ENCODE measurements around the gene EPC1.

Gene EPC1

GRCh38 chr10:32379950-32380551 is 33.1 kb upstream of the EPC1 start:
- H3K27ac ChIP-seq, result peak overlapping the region; percentile 97
- H3K36me3 ChIP-seq (ENCODE audit: insufficient read depth, low read length), result peaks cover 3% of the 10 kb centered on the region; the same call in 1 of the 2 replicates
- no peak for DNase-seq (ENCODE audit: low read depth, low spot score)
- TF ChIP-seq FOXP2 (optimal IDR thresholded peaks at IDR 0.05; ENCODE audit: control extremely low read depth, extremely low read length, insufficient read depth) (no peak), POLR2AphosphoS5 (IDR thresholded peaks at IDR 0.05; ENCODE audit: borderline replicate concordance, low read depth, low read length) (no peak), EZH2 (IDR thresholded peaks at IDR 0.05) (no peak)
- H3K9me3 ChIP-seq (ENCODE audit: low read depth, low read length), result no peaks in the 10 kb centered on the region
- peak overlapping the region; percentile 89 for H3K4me3 ChIP-seq
- peak overlapping the region; percentile 37 for H3K9ac ChIP-seq (ENCODE audit: insufficient read length)

DNA sequence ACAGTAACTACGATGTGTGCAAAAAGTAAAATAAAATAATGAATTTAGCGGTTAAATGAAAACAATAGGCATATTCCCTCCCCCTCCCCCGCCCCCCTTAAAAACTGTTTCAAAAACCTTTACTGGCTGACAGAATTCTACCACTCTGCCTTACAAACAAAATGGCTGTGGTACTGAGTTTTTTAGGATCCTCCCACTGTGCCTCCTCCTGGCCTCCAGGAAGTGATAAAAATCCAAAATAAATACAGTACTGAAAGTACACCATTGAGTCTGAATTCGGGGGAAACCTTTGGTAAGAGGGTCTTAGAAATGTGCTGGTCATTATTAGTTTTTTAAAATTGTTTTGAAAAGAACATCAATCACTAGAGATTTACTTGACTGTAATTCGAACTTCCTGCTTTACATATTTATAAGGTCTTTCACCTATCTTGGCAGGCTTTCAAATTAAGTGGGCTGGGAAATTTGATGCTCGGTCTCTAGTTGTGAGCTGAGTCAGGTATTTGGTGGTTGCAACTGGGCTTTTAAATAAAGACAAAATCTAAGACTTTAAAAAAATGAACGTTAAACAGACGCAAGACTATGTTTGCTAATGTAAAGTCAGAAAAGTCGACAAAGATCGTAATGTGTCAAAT is 32.5 kb upstream of the EPC1 start:
- Histone ChIP-seq H3K9ac (ENCODE audit: insufficient read length) (peak overlapping the region; percentile 92), H3K4me3 (peak overlapping the region; percentile 89), H3K36me3 (ENCODE audit: insufficient read depth, low read length) (peaks cover 3% of the 10 kb centered on the region; the same call in 1 of the 2 replicates), H3K9me3 (ENCODE audit: low read depth, low read length) (no peaks in the 10 kb centered on the region), H3K27ac (peak overlapping the region; percentile 97)
- TF ChIP-seq FOXP2 (optimal IDR thresholded peaks at IDR 0.05; ENCODE audit: control extremely low read depth, extremely low read length, insufficient read depth), result no peak
- no peak for TF ChIP-seq POLR2AphosphoS5 (IDR thresholded peaks at IDR 0.05; ENCODE audit: borderline replicate concordance, low read depth, low read length)
- no peak for TF ChIP-seq EZH2 (IDR thresholded peaks at IDR 0.05)
- no peak for DNase-seq (ENCODE audit: low read depth, low spot score)

GRCh38 chr10:32378363-32379317 is 31.7 kb upstream of the EPC1 start:
- no peak for DNase-seq (ENCODE audit: low read depth, low spot score)
- Histone ChIP-seq H3K9me3 (ENCODE audit: low read depth, low read length) (no peaks in the 10 kb centered on the region), H3K4me3 (peak overlapping the region; percentile 89), H3K9ac (ENCODE audit: insufficient read length) (peak overlapping the region; percentile 92), H3K27ac (peak overlapping the region; percentile 97), H3K36me3 (ENCODE audit: insufficient read depth, low read length) (peaks cover 5% of the 10 kb centered on the region)
- TF ChIP-seq EZH2 (IDR thresholded peaks at IDR 0.05) (no peak), FOXP2 (optimal IDR thresholded peaks at IDR 0.05; ENCODE audit: control extremely low read depth, extremely low read length, insufficient read depth) (no peak), POLR2AphosphoS5 (IDR thresholded peaks at IDR 0.05; ENCODE audit: borderline replicate concordance, low read depth, low read length) (peak; percentile 60)

DNA sequence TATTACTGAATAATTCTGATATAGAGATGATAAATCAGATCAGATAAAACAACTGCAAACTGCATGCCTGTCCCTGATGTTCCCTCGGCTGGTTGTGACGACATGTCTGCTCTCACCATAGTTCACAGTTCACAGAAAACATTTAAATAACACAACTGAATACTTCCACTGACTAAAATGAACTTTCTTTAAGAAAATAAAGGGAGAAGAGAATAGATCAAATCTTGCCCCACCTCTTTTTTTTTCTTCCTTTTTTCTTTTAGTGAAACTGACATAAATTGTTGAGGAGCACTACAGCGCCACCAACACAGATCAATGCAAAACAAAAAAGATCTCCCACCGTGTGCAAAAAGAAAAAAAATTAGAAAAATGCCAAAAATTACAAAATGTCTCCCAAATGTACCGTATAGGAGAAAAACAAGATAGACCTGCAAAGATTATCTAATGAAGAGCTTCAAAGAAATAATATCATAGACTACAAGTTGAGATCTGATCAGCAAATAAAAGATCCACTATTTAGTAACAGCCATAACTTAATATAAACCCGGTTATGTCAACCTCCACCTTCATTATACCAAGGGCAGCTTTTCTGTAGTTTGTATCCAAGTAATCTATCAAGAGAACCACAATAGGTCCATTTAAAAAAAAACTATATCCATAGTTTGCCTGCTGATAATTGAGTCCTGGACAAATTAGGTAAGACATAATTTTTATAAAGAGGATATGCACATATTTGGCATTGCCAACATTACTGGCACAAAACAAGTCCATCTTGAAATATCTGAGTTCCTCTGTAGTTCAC is 30.7 kb upstream of the EPC1 start:
- H3K4me3 ChIP-seq, result peak overlapping the region; percentile 89
- peak overlapping the region; percentile 92 for H3K9ac ChIP-seq (ENCODE audit: insufficient read length)
- DNase-seq (ENCODE audit: low read depth, low spot score), result no peak
- TF ChIP-seq FOXP2 (optimal IDR thresholded peaks at IDR 0.05; ENCODE audit: control extremely low read depth, extremely low read length, insufficient read depth), result no peak
- TF ChIP-seq POLR2AphosphoS5 (IDR thresholded peaks at IDR 0.05; ENCODE audit: borderline replicate concordance, low read depth, low read length), result no peak
- TF ChIP-seq EZH2 (IDR thresholded peaks at IDR 0.05), result no peak
- H3K36me3 ChIP-seq (ENCODE audit: insufficient read depth, low read length), result peaks cover 9% of the 10 kb centered on the region
- H3K27ac ChIP-seq, result peak overlapping the region; percentile 97
- no peaks in the 10 kb centered on the region for H3K9me3 ChIP-seq (ENCODE audit: low read depth, low read length)

DNA sequence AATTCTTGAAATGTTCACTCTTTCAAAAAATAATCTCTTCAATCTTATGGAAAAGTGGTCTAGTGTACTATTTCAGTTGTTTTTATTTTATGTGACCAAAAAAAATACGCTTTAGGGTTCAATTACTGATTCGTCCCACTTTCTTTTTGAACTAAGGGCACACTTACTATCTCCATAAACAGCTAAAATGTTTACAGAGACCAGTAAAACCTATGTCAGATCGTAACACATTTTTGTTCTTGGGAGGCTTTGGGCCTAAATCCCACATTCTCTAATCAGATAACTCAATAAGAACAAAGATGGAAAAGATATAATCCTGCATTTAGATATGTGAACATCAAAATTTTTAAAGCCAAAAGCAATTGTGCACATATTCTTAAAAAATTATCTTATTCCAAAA is 29.8 kb upstream of the EPC1 start:
- peak overlapping the region; percentile 97 for H3K27ac ChIP-seq
- TF ChIP-seq POLR2AphosphoS5 (IDR thresholded peaks at IDR 0.05; ENCODE audit: borderline replicate concordance, low read depth, low read length), result no peak
- no peak for TF ChIP-seq EZH2 (IDR thresholded peaks at IDR 0.05)
- no peak for TF ChIP-seq FOXP2 (optimal IDR thresholded peaks at IDR 0.05; ENCODE audit: control extremely low read depth, extremely low read length, insufficient read depth)
- DNase-seq (ENCODE audit: low read depth, low spot score), result no peak

DNA sequence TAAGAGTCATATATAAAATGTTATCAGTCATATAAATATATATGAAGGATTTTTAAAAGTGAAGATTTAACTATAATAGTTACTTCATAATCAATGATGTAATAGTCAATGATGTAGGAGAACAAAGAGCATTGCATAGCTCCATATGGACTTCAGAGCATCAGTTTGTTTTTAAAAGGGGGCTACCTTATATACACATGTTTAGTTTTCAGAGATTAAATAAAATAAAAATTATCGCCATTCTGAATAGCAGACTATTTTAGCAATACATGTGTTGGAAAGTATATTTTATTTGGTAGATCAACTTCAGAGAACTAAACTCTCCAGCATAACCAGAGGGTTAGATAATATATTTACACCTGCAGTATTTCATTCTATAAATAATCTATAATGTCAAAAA is 29.1 kb upstream of the EPC1 start:
- peak overlapping the region; percentile 89 for H3K4me3 ChIP-seq
- peak overlapping the region; percentile 92 for H3K9ac ChIP-seq (ENCODE audit: insufficient read length)

More for the DNA sequence above, 29.8 kb upstream of the EPC1 start:
- Histone ChIP-seq H3K36me3 (ENCODE audit: insufficient read depth, low read length) (peaks cover 16% of the 10 kb centered on the region), H3K9me3 (ENCODE audit: low read depth, low read length) (no peaks in the 10 kb centered on the region), H3K4me3 (peak overlapping the region; percentile 89), H3K9ac (ENCODE audit: insufficient read length) (peak overlapping the region; percentile 92)

DNA sequence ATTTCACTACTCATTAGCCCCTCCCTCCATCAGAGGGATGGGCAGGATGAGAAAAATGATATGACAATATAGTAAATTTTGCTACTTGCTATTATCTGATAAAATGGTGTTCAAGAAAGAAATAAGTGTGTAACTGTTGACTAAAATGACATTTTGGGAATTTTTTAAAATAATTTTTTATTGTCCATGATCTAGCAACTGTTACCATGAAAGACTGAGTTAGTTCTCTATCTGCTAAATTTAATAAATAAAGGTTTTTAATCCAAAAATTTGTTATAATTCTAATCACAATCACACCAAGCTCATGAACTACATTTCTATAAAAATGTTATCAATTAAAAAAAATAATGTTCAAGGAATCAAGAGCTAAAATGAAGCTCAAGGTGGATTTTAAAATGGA is 28.7 kb upstream of the EPC1 start:
- Histone ChIP-seq H3K9me3 (ENCODE audit: low read depth, low read length) (no peaks in the 10 kb centered on the region), H3K36me3 (ENCODE audit: insufficient read depth, low read length) (peaks cover 16% of the 10 kb centered on the region), H3K27ac (peak overlapping the region; percentile 19; the same call in 1 of the 2 replicates), H3K9ac (ENCODE audit: insufficient read length) (peak overlapping the region; percentile 92), H3K4me3 (peak overlapping the region; percentile 89)
- TF ChIP-seq POLR2AphosphoS5 (IDR thresholded peaks at IDR 0.05; ENCODE audit: borderline replicate concordance, low read depth, low read length) (no peak), FOXP2 (optimal IDR thresholded peaks at IDR 0.05; ENCODE audit: control extremely low read depth, extremely low read length, insufficient read depth) (no peak), EZH2 (IDR thresholded peaks at IDR 0.05) (no peak)
- no peak for DNase-seq (ENCODE audit: low read depth, low spot score)

More for the DNA sequence above, 29.1 kb upstream of the EPC1 start:
- H3K27ac ChIP-seq, result peak overlapping the region; percentile 97; the same call in 1 of the 2 replicates
- H3K9me3 ChIP-seq (ENCODE audit: low read depth, low read length), result no peaks in the 10 kb centered on the region
- TF ChIP-seq FOXP2 (optimal IDR thresholded peaks at IDR 0.05; ENCODE audit: control extremely low read depth, extremely low read length, insufficient read depth) (no peak), POLR2AphosphoS5 (IDR thresholded peaks at IDR 0.05; ENCODE audit: borderline replicate concordance, low read depth, low read length) (no peak), EZH2 (IDR thresholded peaks at IDR 0.05) (no peak)
- H3K36me3 ChIP-seq (ENCODE audit: insufficient read depth, low read length), result peaks cover 16% of the 10 kb centered on the region
- DNase-seq (ENCODE audit: low read depth, low spot score), result no peak
